DMS79 (cell line): Measurements from ENCODE around the gene ADCY1.
"Not testable (repeated sequence)": the region's sequence is repeated elsewhere in the genome, so short reads cannot be mapped to it uniquely, and the experiment has no call there.

ENCODE experiments used
- DNase-seq: peaks from one replicate; lab custom pipeline; 2025; lab: John Stamatoyannopoulos, UW

ADCY1 gene

DNA sequence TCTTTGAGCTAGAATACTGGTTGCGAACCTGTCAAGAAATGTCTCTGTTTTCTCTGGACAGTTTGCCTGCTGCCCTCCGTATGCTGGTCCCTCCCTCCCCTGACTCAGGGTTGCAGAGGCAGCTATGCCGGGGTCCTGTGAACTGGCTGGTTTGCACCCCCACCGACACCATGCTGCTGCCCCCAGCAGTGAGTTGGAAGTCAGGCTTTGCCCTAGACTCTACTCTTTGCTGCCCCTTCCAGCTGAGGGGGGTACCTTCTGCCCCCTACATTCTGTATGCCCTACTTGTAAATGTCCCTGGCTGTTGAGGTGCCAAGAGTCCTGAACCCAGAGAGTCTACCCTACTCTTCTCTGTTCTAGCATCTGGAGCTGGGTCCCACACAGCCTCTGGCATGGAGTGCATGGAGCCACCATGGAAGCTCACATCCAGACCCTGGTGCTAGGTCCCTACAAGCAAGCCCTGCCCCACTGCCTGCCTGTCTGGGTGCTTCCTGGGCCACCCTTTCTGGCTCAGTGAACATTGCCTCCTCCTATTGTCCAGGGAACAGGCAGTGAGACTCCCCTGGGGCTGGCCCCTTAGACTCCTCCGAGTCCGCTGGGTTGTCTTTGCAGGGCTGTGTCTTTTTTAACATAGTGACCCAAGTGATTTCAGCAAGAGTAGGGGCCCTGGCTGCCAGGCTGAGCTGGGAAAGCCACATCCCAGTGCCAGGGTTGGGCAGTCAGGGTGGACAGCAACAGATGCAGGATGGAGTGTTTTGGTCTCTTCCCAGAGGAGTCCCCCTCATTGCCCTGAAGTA lies 138.9 kb downstream of the ADCY1 start:
- DNase-seq, result no peak

DNA sequence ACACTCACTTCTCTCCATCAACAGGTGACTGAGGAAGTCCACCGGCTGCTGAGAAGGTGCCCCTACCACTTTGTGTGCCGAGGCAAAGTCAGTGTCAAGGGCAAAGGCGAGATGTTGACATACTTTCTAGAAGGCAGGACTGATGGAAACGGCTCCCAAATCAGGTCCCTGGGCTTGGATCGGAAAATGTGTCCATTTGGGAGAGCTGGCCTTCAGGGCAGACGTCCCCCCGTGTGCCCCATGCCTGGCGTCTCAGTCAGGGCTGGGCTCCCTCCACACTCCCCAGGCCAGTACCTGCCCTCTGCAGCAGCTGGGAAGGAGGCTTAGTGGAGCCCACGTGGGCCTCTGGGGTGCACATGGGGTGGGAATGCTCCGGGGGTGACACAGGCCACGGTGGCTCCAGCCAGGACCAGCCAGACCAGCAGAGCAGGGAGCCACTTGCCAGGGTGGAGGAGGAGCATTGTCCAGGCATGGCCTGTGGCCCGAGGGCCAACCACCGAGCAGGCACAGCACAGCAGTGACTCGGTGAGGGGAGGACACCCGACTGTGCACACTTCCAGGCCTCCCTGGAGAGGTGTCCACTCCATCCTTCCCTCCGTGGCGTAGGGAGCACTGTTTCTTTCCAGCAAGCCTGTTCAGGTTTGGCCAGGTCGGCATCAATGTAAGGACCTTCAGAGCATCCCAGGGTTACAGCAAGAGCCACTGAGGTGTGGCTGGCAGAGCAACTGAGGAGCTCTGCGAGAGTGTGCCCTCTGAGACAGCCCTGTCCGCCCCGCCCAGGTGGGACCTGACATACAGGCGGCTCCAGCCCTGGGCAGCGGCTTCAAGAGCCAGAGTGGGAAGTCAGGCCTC lies 139.7 kb downstream of the ADCY1 start:
- no peak for DNase-seq

DNA sequence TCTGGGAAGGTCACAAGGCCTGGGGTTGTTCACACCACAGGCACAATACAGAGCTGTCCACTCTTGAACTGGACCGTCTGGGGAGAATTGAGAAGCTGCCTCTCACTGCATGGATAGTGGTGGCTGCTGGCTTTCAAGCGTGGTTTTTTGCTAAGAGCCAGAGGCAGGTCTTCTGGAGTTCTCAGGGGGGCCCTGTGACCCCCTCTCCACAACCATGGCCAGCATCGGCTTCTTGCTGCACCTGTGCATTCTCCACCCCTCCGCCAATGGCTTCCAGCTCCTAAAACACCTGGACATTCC lies 140.3 kb downstream of the ADCY1 start:
- DNase-seq, result no peak

DNA sequence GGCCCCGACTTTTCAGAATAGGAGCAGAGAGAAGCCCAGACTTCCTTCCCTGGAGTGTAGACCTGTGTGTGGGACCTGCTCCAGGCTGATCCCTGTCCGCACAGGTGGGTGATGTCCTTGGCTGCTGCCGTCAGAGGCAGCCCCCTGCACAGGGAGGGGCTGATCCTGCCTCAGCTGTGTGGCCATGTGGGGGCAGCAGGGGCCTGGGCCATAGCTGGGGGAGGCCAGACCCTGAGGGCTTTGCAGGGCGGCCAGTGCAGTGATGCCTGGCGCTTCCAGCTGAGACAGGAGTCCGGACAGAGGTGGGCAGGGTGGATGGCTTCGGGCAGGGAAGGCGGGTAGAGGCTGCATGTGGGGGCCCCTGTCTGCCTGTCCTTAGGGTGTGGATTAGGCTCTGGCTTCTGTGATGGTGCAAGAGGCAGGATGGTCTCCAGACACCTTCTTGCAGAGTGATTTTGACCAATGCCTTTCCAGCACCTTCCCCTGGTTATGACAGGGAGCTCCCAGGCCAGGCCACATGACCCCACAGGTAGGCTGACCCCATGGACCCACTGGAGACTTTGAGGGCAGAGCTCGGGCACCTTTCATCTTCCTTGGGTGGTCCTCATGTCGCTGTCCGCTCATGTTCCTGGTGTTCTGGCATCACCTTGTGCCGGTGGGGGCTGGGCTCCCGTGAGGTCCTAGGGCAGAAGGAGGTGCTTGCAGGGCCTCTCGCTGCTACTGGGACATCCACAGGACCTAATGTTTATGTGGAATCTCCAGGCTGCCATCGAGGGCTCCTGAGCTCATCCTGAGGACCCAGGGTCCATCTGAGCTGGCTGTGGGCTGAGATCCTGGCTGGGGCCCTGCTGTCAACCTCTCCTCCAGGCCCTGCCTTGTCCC lies 141.5 kb downstream of the ADCY1 start:
- no peak for DNase-seq

DNA sequence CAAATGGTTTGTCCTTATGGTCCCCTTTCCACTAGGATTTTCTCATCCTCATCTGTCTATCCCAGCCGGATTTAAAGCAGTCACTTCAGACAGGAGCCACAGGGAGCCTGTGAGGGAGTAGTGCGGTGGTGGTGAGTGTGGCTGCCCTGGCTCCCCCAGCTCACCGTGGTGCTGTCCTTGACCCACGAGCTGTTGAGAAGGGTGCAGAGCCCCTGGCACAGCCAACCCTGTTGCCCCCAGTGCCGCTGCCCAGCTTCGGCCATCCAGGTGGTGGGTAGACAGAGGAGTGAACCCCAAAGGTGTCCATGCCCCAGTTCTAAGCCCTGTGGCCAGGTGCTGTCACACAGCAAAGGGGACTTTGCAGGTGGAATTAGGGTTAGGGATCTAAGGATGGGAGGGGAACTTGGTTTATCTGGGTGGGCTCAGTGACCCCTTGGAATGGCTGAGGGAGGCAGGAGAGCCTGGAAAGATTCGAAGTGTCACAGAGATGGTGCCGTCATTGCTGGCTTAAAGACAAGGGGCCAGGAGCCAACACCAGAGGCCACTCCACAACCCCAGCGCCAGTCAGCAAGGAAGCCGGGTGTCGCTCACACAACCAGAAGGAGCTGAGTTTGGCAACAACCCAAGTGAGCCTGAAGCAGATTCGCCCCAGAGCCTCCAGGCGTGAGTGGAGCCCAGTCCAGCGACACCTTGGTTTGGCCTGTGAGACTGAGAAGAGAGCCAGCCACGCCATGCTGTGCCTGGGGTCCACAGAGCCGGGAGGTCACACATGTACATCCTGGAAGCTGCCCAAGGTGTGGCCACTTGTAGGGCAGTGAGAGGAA lies 142.4 kb downstream of the ADCY1 start:
- no peak for DNase-seq

DNA sequence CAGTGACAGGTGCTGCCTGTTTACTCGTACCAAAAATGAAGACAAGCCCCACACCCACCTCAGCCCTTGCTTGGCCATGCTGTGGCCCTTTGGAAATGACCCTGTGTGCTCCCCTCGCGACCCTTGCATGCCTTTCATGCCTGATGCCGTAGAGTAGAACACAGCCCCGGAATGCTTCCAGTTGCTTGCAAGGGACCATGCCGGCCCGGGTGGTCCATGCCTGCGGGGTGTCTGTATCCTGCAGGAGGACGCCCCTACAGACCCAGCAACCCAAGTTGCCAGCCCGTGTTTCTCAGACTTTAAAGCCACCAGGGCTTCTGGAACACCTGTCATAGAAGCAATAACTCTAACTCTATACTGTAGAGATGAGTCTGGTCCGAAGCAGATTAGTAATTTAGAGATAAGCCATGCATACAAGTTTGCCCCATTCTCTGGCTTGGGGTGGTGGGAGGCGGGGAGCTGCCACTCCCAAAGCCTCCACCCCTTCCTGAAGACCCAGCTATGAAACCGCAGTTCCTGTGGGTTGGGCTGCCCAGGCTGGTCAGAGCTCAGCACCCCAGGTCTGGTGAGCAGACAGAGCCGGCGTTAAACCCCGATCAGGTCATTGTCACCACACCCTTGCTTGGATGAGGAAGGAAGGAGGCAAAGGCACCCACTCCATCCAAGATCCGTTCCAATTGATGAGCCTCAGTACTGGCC lies 143.5 kb downstream of the ADCY1 start:
- DNase-seq, result no peak

DNA sequence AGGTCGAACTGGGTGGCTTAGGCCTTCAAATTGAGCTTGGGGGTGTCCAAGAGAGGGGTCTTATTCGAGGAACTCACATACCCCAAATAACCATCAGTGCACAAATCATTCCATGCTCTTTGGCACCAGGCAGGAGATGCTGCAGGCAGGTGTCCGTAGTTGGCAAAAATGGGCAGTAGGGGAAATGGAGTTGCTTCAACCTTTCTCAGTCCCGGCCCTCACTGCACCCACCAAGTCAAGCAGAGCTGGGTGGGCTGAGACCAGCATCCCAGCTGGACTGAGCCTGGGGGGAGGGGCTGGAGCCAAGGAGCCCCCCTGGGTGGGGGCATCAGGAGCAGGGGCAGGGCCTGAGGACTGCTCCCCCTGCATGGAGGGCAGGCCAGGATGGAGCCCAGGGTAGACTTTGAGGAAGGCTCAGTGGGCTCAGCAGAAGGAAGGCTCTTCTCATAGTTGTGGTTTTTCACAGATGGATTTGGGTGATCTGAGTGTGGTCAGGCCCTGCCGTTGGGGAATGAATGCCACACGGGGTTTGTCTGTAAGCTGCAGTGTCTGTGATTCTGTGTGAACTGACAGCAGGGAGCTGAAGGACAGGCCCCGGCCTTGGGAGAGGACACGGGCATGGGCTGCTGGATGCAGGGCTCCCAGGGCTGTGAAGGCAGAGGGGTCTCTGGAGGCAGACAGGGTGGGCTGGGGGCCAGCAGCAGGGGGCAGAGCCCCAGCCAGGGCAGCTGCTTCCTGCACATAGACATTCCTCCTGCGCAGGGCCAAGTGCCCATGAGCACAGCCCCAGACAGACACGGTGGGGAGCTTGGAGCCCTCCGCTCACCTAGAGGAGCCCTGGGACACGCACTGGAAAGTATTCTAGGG lies 144.5 kb downstream of the ADCY1 start:
- DNase-seq, result no peak

DNA sequence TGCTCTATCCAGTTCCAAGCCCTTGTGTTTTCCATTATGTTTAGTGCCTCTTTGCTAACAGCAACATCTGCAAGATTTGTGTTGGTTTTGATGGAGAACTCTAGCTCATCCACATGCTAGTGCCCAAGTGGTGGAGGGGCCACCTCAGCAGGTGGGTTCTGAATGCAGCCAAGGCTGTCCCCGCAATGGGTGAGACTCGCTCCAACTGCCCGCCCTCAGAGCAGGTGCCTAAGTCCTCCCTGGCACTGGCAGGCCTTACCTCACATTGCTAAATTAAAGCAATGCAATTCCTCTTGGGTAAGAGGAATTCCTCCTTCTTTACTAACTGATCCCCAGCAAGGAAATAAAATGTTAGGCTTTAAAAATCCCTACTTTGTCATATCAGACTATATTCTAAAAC lies 146.8 kb downstream of the ADCY1 start:
- no peak for DNase-seq

DNA sequence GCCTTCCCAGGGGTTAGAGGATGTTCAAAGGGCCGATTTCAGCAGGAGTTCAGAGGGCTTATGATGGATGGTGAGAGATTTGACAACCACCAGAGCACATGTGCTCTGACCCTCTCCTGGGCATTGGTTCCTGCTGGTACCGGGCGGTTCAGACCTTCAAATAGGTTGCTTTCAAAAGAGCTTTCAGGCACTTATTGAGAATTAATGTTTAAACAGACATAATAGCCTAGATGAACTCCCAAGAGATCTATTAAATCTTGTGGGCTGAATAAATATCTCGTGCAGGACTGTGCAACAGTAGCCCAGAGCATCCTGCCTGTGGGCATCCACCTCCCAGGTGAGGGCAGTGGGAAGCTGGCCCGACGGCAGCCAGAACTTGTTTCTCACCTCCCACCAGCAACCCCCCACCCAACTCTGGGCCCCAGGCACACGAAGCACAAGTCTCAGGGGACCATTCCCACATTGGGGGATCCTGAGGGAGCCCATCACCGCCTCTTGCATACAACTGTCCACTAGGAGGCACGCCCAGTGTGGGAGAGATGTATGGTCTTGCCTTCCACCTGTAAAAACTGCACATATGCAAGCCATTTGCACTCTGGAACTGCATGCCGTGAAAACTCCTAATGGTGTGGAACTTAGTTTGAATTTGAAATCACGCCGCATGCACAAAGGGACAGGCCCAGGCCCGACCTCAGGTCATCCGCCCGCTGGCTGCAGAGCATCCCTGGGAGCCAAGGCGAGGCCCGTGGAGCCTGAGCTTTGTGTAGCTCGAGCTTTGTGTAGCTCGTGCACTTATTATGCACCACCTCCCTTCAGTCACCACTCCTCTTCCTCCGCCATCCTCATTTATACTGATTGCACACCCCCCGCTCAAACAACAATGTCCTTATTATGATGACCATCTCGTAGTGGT lies 147.8 kb downstream of the ADCY1 start:
- DNase-seq, result peak; percentile 32

DNA sequence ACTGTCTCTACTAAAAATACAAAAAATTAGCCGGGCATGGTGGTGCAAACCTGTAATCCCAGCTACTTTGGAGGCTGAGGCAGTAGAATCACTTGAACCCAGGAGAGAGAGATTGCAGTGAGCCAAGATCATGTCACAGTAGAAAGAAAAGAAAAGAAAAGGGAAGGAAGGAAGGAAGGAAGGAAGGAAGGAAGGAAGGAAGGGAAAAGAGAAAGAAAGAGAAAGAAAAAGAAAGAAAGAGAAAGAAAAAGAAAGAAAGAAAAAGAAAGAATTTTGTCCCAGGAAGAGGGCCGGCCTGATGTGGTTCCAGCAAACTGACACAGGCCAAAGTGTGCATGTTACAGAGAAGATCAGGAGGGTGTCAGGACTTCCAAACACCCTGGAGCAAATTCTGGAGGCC lies 151.1 kb downstream of the ADCY1 start:
- DNase-seq, result not testable (repeated sequence)

DNA sequence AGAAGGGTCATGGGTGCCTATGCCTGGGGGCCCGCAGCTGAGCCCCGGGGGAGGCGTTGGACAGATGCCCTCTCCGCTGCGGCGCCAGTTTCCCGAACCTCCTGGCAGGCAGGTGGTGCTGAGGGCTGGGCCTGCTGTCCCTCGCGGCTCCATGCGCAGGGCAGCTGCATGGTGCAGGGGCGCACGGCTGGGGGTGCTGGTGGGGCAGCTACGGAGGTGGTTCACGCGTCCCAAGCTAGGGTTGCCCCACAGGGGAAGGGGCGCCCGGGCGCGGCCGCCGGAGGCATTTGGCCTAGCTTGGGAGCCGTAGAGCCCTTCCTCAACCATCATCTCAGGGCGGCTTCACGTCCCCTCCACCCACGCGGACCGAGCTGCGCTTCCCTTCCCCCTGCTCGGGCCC lies 152.7 kb downstream of the ADCY1 start:
- DNase-seq, result no peak

DNA sequence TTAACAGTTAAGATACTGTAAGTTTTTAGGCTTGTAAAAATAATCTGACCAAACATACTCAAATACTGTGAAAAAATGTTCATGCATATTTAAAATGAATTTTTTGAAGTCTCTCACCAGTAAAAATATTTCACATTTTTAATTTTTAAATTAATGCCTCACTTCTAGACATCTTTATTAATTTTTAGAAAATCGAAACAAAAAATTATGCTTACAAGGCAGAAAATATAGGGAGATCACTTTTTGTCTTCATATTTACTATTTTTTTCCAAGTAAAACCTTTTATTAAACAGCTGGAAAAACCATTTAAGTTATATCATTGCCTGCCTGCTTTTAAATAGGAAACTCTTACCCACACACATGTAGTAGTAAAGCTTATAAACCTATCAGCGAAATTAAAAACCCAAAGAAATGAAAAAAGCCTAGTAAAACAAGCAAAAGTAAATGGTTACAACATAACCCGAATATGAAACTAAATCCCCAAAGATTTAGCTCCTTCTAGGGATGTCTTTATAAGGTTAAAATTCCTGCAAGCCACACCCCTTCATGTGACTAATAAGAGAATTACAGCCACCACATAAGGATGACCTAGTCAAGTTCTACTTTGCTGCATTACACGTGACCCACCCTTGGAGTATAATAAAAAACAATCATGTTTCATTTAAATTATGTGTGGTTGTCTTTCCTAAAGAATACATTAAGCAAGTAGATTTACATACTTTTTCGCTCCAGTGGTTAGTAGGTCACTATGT lies 157.7 kb downstream of the ADCY1 start:
- not testable (repeated sequence) for DNase-seq

DNA sequence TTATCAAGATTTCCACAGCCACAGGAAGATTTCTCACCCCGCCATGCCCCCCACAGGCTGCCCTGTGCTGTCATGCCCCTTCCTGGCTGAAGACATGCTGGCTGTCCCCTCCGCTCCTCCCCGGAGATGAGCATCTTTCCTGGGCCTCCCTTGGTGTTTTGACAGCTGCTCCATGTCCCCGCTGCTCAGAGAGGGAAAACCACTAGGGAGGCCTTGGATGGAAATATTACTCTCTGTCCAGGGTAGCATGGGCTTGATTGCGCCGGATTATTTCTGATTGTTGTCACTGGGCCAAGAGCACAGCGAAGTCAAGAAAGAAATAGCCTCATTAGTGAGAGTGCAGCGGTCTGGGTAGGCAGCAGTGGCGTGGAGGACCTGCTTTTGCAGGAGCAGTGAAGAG lies 164.8 kb downstream of the ADCY1 start:
- not testable (repeated sequence) for DNase-seq

DNA sequence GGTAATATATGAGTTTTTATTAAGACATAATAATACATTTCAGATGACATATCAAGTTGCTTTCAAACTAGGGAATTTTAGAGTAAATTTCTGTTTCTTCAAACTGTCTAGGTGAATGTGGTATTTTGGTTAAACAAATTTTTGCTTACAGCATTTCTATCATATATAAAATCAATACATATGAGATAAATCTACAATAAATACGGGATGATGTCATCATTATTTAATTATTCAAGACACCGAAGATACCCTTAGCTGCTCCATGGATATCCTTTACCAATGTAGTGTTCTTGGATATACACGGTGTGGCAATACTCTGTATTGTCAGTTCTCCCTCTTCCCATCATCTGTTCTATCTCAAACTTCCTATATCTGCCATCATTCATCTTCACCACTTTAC lies 166.4 kb downstream of the ADCY1 start:
- not testable (repeated sequence) for DNase-seq

DNA sequence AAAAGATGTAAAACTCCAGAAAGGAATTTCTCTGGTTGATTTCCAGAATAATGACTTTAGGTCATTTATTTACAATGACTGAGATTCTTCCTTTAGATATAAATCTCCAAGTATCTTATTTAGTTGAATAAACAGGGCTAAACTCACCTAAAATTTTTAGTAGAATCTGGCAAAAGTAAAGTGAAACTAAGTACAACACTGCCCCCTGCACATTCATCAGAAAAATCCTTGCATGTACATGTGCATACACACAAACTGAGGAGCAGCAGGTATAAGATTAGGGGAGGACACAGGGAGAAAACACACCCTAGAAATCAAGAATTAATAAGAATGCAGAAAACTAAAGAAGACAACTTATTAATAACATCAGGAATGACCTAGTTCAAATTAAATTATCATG lies 174.8 kb downstream of the ADCY1 start:
- DNase-seq, result not testable (repeated sequence)

DNA sequence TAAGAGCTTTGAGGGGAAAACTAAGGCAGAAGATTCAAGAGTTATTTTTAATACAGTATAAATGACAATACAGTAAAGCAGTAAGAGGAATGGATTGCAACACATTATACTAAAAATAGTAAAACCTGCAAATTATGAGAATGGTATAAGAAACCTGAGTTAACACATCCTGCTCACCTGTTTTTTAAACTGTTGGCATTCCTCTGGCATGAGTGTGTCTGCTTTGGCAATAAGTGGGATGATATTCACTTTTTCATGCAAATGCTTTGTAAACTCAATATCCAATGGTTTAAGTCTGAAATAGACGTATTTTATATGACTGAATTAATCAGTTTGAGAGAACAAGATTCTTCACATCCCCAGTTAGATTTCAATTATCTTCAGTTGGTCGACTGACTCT lies 177.2 kb downstream of the ADCY1 start:
- DNase-seq, result not testable (repeated sequence)

DNA sequence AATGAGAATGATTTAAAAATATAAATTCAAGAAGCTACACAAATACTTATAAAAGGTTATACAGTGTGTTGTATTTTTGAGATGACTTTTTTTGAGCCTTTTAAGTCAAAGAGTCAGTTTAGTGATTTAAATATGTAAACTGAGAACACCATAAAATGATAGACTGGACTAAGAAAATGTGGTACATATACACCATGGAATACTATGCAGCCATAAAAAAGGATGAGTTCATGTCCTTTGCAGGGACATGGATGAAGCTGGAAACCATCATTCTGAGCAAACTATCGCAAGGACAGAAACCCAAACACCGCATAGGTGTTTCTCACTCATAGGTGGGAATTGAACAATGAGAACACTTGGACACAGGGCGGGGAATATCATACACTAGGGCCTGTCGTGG lies 182.2 kb downstream of the ADCY1 start:
- not testable (repeated sequence) for DNase-seq

DNA sequence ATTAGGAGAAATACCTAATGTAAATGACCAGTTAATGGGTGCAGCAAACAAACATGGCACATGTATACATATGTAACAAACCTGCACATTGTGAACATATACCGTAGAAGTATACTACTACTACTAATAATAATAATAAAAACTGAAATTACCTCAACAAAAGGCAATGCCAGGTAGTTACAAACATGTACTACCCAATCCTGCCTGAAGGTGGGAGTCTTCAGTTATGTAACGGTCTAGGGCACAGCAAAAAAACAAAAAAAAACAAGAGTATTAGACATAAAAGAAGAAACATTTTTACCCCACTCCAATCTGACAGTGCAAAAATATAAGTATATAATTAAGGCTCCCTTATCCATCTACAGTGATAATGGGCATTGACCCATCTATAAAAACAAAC lies 182.6 kb downstream of the ADCY1 start:
- DNase-seq, result not testable (repeated sequence)
